HG02763 (cell line): ENCODE data around the gene CDC27.
"Not testable (repeated sequence)": the region's sequence is repeated elsewhere in the genome, so short reads cannot be mapped to it uniquely, and the experiment has no call there.

Experiments
- ATAC-seq: cut with Tn5 transposase; IDR thresholded peaks from one replicate; pipeline ENCODE4 v1.9.1; 2021; ENCODE audit warnings: mild to moderate bottlenecking, moderate library complexity; ENCODE audit not compliant: unreplicated experiment

The CDC27 gene

DNA sequence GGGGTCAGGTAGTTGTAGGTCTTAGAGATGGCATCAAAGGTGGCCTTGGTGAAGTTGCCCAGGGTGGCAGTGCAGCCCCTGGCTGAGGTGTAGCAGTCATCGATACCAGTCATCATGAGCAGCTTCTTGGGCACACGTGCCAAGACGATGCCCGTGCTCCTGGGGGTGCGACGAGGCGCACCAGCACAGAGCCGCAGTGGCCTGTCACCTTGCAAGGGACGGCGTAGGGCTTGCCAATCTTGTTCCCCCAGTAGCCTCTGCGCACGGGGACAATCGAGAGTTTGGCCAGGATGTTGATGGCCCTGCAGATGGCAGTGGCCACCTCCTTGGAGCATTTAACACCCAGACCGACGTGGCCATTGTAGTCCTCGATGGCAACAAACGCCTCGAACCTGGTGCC is 29.8 kb downstream of the CDC27 start:
- no peak for ATAC-seq

DNA sequence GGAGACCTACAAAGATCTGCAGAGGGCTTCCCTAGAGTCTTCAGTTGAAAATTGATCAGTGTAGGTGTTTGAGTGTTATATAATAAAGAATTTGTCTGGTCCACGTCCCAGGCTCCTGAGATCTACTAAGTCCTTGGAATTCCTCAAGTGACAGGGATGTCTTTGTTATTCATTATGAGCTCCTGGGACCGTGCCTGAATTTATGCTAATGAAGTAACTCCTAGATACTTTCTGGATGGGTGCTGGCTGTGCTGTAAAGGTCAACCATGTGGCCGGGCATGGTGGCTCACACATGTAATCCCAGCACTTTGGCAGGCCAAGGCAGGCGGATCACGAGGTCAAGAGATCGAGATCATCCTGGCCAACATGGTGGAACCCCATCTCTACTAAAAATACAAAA is 43.7 kb downstream of the CDC27 start:
- no peak for ATAC-seq

DNA sequence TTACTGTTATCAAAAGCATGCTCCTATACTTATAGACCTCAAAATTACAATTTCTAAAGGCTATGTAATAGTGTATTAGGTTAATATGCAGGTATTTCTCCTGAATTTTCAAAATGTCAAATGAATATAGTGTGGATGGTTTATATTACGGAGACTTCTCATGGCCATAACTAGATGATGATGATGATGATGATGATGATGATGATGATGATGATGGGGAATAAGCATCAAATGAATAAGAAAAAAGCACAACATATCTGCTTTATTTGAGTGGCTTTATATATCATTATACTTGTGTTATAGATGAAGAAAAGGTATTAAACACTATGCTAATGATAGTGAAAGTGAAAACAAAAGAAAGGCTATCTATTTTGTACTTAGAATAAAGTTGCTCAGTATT is 53.9 kb downstream of the CDC27 start:
- no peak for ATAC-seq

DNA sequence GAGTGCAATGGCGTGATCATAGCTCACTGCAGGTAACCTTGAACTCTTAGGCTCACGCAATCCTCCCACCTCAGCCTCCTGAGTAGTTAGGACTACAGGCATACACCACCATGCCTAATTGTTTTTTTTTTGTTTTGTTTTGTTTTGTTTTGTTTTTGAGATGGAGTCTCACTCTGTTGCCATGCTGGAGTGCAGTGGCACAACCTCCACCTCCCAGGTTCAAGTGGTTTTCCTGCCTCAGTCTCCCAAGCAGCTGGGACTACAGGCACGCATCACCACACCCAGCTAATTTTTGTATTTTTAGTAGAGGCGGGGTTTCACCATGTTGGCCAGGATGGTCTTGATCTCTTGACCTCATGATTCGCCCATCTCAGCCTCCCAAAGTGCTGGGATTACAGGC is 54.7 kb downstream of the CDC27 start:
- not testable (repeated sequence) for ATAC-seq

DNA sequence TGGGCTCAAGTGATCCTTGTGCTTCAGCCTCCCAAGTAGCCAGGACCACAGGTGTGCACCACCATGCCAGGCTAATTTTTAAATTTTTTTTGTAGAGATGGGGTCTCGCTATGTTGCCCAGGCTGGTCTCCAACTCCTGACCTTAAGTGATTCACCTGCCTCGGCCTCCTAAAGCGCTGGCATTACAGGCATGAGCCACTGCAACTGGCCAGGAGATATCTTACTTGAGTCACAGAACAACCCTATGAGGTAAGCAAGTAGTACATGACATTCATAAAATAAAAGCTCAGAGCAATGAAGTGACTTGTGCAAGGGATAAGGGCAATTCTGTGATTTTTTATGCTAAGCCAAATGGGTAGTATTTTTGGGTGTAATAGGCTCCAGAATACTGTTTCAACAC is 57.3 kb downstream of the CDC27 start:
- no peak for ATAC-seq

DNA sequence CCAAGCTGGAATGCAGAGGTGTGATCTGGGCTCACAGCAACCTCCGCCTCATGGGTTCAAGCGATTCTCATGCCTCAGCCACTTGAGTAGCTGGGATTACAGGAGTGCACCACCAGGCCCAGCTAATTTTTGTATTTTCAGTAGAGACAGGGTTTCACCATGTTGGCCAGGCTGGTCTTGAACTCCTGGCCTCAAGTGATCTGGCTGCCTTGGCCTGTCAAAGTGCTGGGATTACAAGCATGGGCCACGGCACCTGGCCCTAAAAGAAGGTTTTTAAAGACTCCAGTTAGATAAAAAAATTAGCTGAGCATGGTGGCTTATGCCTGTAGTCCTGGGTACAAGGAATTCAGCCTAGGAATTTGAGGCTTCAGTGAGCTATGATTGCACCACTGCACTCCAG is 62.3 kb downstream of the CDC27 start:
- ATAC-seq, result not testable (repeated sequence)

DNA sequence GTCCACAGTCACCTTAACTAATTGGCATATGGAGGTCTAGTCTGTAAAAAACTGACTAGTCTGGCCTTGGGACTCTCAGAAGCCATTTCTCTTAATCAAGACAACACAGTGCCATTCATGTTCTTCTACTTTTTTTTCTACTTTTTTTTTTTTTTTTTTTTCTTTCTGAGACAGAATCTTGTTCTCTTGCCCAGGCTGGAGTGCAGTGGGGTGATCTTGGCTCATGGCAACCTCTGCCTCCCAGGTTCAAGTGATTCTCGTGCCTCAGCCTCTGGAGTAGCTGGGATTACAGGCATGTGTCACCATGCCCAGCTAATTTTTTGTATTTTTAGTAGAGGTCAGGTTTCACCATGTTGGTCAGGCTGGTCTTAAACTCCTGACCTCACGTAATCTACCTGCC is 65.8 kb downstream of the CDC27 start:
- not testable (repeated sequence) for ATAC-seq

DNA sequence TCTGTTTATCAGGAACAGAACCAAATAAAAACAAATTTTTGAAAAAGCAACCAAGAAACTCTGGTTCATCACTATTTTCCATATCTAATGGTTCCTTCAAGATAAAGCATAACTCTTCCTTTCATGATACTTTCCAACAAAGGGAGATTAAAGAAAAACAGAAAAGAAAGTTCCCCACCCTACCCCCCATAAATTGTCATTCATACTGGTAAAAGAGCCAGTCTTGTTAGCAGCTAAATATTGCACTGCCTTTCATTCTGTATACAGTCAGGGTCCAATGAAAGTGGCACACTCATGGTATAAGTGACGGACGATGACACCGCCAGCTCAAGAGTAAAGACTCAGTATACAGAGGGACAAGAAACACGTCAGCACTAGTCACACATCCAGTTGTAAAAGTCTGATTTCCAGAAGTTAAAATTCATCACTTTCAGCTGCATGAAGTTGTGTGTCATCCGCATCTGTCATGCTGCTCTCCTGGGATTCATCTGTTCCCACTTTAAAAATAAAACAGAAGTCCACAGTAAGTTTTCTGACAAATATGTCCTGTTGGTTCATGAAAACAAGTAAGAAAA is 68.5 kb downstream of the CDC27 start:
- no peak for ATAC-seq

DNA sequence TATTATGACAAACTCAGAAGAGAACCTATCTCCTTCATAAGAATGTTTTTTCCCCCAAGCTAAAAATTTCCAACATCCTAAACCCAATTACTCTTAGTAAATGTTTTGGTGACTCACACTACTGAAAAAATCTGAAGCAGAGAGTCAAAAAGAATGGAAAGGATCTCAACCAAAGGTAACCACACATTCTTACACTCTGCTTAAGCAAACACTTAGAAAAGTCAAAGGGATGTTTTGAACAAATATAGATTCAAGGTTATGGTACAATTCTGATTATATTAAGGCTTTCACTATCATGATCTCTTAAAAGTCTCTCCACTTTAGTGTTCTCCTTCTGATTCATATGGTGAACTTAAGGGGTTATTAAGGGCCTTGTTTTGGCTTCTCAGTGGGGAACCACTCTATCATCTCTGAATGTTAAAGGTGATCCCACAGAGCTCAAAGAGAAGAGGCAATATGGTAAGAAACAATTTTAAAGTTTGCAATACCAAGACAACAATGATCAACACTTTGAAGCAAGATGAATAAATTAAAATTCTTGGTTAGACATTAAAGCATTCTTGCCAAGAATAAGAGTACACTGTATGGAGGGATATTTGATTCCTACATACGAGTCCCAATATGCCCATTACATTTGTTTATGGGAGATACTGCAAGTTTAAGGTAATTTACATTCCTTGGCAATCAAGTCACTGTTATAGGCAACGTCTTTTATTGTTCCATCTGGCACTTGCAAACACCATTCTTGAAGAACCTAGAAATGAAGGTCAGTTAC is 69.2 kb downstream of the CDC27 start:
- no peak for ATAC-seq

DNA sequence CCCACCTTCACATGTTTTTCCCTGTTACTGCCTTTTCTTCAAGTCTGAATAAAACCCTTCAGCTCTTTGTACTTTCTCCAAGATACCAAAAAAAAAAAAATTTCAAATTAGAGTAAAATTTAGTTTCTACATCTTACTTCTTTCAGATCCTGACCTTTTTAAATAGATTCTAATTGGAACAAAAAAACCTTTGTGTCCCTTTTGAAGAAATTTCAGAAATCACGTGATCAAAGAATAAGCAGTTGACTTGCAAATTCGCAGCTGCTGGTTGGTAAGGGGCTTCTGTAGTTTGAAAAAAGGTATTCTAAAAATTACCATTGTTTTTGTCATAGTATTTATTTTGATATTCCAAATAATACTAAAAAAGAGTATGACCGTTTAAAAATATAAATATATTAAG is 71.7 kb downstream of the CDC27 start:
- no peak for ATAC-seq

DNA sequence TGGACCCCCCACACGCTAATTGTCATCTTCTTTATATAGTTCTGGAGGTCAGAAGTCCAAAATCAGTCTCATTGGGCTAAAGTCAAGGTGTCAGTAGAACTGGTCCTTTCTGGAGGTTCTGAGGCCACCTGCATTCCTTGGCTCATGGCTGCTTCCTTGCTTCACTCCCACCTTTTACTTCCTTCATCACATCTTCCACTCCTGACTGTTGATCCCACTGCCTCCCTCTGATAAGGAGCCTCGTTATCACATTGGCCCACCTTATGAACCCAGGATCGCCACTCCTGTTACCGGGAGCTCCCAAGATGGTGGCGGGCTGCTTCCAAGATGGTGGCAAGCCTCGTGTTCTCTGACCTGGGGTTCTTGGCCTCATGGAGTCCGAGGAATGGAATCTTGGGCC is 83.0 kb downstream of the CDC27 start:
- no peak for ATAC-seq

DNA sequence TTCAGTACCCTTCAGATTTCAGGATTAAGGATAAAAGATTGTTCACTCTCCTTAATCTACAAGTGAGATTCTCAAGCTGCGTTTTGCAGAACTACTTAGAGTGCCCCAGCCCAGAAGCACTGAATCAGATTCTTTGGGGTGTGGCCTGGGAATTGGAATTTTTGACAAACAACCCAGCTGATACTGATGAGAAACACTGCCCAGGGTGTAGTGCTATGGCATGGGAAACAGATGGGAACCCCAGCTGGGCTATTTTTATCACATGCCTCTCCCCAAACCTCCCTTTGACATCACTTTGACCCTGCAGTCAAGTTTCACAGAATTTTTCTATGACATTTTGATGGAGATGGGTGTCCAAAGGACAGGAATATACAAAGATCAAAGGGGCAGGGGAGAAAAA is 83.8 kb downstream of the CDC27 start:
- ATAC-seq, result not testable (repeated sequence)

DNA sequence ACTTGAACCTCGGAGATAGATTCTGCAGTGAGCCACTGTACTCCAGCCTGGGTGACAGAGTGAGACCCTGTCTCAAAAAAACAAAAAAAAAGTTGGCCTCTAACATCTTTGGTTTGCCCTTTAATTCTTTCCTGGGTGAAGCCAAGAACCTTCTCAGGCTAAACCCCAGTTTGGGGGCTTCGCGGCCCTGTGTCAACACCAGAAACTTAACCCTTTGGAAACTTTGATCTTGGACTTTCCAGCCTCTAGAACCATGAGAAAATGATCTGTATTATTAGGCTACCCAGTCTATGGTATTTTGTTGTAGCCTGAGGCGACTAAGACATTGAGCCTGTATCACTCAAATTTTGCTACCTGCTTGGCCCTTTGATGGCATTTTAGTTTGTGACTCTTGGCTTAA is 86.2 kb downstream of the CDC27 start:
- ATAC-seq, result no peak

DNA sequence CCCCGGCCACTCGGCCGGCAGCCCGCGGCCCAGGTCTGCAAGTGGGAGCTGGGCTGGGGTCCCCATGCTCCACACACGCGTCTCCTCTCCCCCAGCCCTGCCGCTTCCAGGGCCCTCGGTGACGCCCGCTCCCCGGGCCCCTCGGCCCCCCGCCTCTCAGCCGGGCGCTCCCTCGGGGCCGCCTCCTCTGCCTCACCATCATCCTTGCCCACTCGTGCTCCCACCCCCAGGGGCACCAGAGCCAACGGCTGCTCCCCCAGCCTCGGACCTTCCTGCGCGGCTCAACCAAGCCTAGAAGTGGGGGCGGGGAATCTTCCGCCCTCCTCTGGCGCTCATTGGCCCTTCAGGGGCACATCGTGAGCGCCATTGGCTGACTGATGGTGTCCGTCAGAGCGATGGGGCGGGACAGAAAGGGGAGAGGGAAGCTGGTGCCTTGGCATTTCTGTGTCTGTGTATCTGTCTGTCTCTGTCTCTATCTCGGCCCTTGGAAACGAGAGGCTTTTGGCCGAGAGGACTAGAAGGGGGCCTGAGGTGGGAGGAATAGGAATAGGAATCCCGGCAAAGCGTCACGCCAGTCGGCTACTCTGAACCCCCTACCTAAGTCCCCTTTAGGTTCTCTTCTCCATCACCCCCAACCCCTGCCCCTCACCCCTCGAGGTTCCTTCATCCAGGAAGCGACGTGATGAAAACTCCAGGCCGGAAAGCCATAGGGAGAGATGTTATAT is 88.9 kb downstream of the CDC27 start:
- ATAC-seq, result peak; percentile 98

DNA sequence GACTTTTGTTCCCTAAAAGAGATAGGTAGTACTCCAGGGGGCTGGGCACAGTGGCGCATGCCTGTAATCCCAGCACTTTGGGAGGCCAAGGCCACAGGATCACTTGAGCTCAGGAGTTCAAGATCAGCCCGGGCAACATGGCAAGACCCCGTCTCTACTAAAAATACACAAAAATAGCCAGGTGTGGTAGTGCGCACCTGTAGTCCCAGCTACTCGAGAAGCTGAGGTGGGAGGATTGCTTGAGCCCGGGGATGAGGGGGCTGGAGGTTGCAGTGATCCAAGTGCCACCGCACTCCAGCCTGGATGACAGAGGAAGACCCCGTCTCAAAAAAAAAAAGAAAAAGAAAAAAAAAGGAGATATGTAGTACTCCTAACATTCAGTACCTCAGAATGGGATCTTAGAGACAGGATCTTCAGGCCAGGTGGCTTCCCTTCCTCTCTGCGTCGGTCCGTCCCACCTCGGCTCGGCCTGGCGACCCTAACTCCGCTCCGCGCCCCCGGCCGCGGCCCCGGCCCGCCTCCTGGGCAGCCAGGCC is 89.6 kb downstream of the CDC27 start:
- ATAC-seq, result no peak

DNA sequence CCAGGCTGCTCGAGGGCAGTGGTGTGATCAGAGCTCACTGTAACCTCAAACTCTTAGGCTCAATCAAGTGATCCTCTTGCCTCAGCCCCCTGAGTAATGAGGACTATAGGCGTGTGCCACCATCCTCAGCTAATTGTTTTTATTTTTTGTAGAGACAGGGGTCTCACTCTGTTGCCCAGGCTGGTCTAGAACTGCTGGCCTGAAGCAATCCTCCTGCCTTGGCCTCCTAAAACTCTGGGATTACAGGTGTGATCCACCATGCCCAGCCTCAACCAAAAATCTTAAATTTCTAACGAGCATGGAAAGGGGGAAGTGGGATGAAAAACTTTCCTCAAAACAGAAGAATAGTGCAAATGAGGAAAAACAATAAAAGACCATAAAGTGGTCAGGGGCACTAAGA is 92.8 kb downstream of the CDC27 start:
- ATAC-seq, result no peak

DNA sequence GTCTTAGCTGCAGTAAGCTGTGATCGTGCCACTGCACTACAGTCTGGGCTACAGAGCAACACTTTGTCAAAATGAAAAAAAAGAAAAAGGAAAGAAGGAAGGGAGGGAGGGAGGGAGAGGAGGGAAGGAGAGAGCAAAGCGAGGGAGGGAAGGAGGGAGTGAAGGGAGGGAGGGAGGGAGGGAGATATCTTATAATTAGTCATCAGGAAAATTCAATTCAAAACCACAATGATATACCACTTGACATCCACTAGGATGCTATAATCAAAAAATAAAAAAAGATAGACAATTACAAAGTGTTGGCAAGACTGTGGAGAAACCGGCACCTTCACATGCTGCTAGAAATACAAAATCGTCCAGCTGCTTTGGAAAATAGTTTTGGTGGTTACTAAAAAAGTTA is 93.8 kb downstream of the CDC27 start:
- ATAC-seq, result no peak

DNA sequence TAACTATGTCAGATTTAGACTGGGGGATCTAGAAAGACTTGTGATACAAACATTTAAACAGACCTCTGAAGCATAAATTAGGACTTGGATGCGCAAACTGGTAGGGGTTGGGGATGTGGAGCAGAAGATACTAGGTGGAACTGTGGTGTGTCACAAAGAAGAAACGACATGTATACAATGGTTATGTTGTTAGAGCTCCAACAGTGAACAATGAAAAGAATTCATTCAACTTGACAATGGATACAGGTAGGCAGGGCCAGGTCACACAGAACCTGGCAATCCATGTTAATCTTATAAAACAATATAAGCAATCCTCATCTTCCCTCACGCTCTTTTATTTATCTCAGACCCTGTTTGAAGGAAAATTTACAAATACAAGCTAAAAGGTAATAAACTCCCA is 102.0 kb downstream of the CDC27 start:
- ATAC-seq, result no peak

DNA sequence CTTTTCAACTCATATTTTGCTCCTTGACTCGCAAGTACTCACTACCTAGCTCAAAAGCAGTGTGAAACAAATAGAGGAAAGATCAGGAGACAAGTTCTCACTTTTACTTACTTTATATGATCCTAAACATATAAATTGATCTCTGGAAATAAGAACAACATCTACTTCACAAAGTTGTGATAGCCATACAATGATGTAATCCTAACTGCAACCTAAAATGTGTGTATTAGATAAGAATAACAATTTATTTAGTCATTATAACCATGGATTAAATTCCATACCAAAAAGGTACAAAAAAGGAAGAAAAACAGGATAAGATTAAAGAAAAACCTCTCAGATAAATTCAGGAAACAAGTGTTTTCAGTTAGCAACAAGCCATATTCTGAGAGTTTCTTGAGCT is 103.4 kb downstream of the CDC27 start:
- ATAC-seq, result no peak

DNA sequence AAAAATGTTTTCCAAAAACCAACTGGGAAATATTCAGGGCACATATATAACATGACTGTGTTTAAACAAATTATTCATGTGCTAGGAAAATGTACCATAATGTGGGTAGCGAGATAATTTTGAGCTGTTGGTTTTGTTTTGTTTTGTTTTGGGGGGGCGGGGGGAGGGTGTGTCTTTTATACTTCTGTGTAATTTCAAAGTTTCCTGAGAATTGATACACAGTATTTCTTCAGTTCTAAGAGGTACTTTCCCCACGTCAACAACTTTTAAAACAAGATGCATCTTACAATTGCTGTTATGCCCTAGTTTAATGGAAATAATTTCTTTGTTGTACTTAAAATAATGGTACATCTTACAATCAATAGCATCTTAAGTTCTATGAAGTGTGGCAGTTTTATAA is 110.3 kb downstream of the CDC27 start:
- ATAC-seq, result no peak

DNA sequence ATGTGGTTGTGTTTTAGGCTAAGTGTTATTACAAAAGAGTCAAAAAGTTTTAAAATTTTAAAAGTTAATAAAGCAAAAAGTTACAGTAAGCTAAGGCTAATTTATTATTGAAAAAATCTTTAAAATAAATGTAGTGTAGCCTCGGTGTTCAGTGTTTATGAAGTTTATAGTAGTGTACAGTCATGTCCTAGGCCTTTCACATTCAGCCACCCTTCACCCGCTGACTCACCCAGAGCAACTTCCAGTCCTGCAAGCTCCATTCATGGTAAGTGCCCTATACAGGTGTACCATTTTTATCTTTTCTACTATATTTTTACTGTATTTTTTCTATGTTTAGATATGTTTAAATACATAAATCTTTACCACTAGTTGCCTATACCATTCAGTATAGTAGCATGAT is 111.5 kb downstream of the CDC27 start:
- no peak for ATAC-seq

DNA sequence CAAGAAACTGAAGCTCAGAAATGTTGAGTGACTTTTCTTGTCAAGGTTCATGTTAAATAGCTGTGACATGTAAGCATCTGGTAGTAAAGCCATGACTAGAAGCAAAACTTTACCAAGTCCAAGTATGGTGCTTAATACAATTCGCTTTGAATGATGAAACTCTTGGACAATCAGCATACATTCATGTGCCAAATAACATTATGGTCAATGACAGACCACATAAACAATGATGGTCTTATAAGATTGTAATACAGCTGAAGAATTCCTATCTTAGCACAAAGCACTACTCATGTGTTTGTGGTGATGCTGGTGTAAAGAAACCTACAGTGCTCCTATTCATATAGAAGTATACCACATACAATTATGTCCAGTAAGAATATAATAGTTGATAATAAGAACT is 112.9 kb downstream of the CDC27 start:
- no peak for ATAC-seq
